Epithelial cell of prostate (primary cell): ENCODE measurements around the gene UBIAD1.

Source experiments
- DNase-seq: peaks from one replicate; pipeline ENCODE4 v3.0.0-alpha.2; 2011; ENCODE audit warnings: low read depth, low spot score
- H3K27ac ChIP-seq: fragments of 450-650 bp; 2 replicates; pipeline ENCODE4 v1.5.1; 2017; ENCODE audit warnings: mild to moderate bottlenecking

Gene UBIAD1

DNA sequence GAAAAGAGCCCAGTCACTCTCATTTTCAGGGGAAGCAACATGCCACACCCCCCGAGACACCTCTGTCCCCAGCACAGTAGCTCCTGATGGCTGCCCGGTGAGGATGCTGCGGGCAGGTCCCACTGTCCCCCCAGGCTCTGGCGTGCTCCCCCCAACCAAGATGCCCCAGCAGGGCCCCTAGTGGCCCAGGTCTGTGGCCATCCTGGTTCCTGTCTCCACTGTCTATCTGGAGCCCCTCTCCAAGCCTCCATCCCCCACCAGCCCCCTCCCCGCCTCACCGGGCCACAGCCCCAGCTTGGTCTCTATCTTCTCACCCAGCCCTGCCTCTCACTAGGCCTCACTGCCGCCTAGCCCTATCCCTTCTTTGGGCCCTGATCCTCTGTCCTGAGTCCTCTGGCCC is 61.8 kb downstream of the UBIAD1 start:
- DNase-seq = no peak
- H3K27ac ChIP-seq = no peak overlapping the region

DNA sequence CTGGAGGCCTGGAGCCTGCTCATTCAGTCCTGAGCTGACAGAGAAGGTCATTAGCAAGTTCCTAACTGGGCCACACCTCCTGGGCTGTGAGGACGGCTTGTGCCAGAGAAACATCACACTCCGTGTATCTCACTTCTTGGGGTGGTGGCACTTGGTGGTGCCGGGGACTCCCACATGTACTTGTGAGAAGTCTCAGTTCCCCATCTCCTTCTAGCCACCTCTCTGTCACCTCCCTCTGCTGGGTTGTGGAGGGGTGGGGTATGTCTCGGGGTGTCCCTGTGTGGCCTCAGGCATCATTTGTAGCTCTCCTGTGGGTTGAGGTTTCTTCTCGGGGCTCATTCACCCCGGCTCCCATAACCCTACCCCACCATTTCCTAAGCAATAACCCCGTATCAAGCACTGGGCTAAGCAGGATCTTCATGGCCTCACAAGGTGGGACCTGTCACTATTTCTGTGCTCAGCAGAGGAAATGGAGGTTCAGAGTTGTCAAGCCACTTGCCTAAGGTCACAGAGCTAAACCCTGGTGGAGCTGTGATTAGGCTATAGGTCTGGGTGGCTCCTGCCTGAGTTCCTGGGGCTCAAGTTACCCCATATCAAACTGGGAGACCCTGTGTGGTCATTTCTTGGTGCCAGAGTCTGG is 62.5 kb downstream of the UBIAD1 start:
- H3K27ac ChIP-seq = no peak overlapping the region
- no peak for DNase-seq

DNA sequence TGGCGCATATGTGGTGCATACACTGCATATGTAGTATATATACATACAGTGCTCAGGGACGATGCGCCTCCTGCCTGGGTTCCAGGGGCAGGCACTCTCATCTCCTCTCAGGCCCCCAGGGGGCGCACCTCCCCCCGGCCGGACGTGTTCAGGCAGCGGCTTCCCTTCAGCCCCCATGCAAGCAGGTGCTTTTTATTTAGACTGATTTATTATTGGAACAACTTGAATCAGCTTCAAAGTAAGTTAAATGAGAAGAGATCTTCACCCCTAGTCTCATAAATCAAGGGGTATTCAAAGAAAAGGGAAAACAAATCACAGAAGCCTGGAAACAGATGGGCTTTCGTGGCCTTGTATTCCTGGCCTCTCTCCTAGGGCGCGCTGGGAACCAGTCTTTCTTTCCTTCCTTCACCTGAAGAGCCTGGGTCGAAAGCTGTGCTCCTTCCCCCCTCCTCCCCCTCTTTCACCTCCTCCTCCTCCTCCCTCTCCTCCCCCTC is 64.6 kb downstream of the UBIAD1 start:
- no peak overlapping the region for H3K27ac ChIP-seq
- DNase-seq = no peak
